Suprapubic skin (tissue), 4 donors: ENCODE measurements around the gene PDE7B.

ENCODE experiments used
- CTCF ChIP-seq, 2 donors: fragments of 200-600 bp in 1 of 2; fragments of 450-650 bp in 1 of 2; sonication (generic) in 1 of 2; IDR thresholded peaks; one replicate each; pipeline ENCODE4 v1.5.1; 2016 to 2019; ENCODE audit warnings: antibody characterized with exemption in 2 of 2, mild to moderate bottlenecking in 1 of 2, moderate library complexity in 1 of 2
- EP300 ChIP-seq: sonication (generic); formaldehyde crosslinking; IDR thresholded peaks from one replicate; pipeline ENCODE4 v1.6.1; 2017; ENCODE audit warnings: antibody characterized with exemption
- POLR2A ChIP-seq, 2 donors: fragments of 450-650 bp; IDR thresholded peaks; one replicate each; pipeline ENCODE4 v1.6.1; 2017; ENCODE audit warnings: antibody characterized with exemption in 2 of 2, mild to moderate bottlenecking in 2 of 2, moderate library complexity in 2 of 2
- POLR2AphosphoS5 ChIP-seq, 3 donors: sonication (generic); formaldehyde crosslinking; IDR thresholded peaks; one replicate each; pipeline ENCODE4 v1.6.1; 2017; ENCODE audit warnings: antibody characterized with exemption in 3 of 3

- TF ChIP-seq CTCF (IDR thresholded peaks at IDR 0.05) (no peak), EP300 (no peak), POLR2A (IDR thresholded peaks at IDR 0.05) (no peak), POLR2AphosphoS5 (IDR thresholded peaks at IDR 0.05) (no peak)
Observed at GRCh38 chr6:135830452-135830881, 21.0 kb upstream of the PDE7B start.
